Transverse colon (tissue), 4 donors: ENCODE measurements around the gene DNAJC18. TPM values are rescaled to one million over a fixed set of nuclear protein-coding genes. Genes with fewer than 3 reads are reported as not detected.

Experiments
- DNase-seq: peaks from one replicate; pipeline ENCODE4 v3.0.0-alpha.2; 2019
- H3K27ac ChIP-seq, 4 donors: fragments of 200-600 bp; sonication (generic); 2 replicates each; pipeline ENCODE4 v1.5.1; 2016 to 2018; ENCODE audit warnings: inconsistent platforms in 4 of 4
- H3K27me3 ChIP-seq: fragments of 200-600 bp; sonication (generic); 2 replicates; pipeline ENCODE4 v1.5.1; 2017; ENCODE audit warnings: inconsistent platforms
- H3K36me3 ChIP-seq, 4 donors: fragments of 200-600 bp; sonication (generic); 2 replicates each; pipeline ENCODE4 v1.5.1; 2017 to 2019; ENCODE audit warnings: inconsistent platforms in 4 of 4
- H3K4me1 ChIP-seq, 4 donors: fragments of 200-600 bp; sonication (generic); 2 replicates each; pipeline ENCODE4 v1.5.1; 2017 to 2020; ENCODE audit warnings: inconsistent platforms in 4 of 4
- H3K4me3 ChIP-seq, 4 donors: fragments of 200-600 bp; sonication (generic); 1 replicate in 1 of 4; 2 replicates in 3 of 4; pipeline versions ENCODE4 v1.5.1 to v1.6.1; 2017 to 2019; ENCODE audit warnings: inconsistent platforms in 4 of 4
- H3K9me3 ChIP-seq, 2 donors: fragments of 200-600 bp; sonication (generic); 2 replicates each; pipeline ENCODE4 v1.5.1; 2017 to 2019; ENCODE audit warnings: inconsistent platforms in 2 of 2
- EP300 ChIP-seq: sonication (generic); formaldehyde crosslinking; IDR thresholded peaks from one replicate; pipeline ENCODE4 v1.6.1; 2017; ENCODE audit warnings: antibody characterized with exemption, low read depth
- POLR2A ChIP-seq: fragments of 450-650 bp; IDR thresholded peaks from one replicate; pipeline ENCODE4 v1.6.1; 2016; ENCODE audit warnings: antibody characterized with exemption, mild to moderate bottlenecking, moderate library complexity
- POLR2AphosphoS5 ChIP-seq, 3 donors: sonication (generic); formaldehyde crosslinking; IDR thresholded peaks; one replicate each; pipeline ENCODE4 v1.6.1; 2016; ENCODE audit warnings: antibody characterized with exemption in 3 of 3
- WGBS, 2 donors: methylation state at CpG; one replicate each; pipeline ENCODE4 v1.1.5; 2018; ENCODE audit warnings: low coverage in 1 of 2; 5-methylcytosine and 5-hydroxymethylcytosine counted together
- in situ Hi-C, 4 donors: fragments of 200-750 bp; cut with MboI; loops; one replicate each; pipeline versions ENCODE4 v1.15.0 to v1.15.1; 2017; ENCODE audit warnings: low sequenced_read_pairs in 3 of 4, low pct_ligation_motif_present in 1 of 4, low pct_unique_long_range_greater_than_20kb in 1 of 4
- intact Hi-C: fragments of 100-400 bp; cut with DNase I; formaldehyde crosslinking; loops from one replicate; pipeline ENCODE4 v1.15.1; 2023; ENCODE audit warnings: low total_unique reads
- total RNA-seq, 4 donors: library from RNA; depleted of rRNA; stranded (reverse); fragments of >200 nt; gene quantifications; one replicate each; pipeline ENCODE4 v1.1.0, GENCODE V29; 2016
- TF ChIP-seq, protein P1 (sequence below), 5 experiments: fragments of 200-600 bp in 3 of 5; fragments of 450-650 bp in 2 of 5; sonication (generic) in 3 of 5; IDR thresholded peaks; 1 replicate in 2 of 5; 2 replicates in 3 of 5; pipeline ENCODE4 v1.5.1; 2016 to 2017; ENCODE audit warnings: antibody characterized with exemption in 5 of 5, inconsistent platforms in 3 of 5, mild to moderate bottlenecking in 2 of 5, moderate library complexity in 1 of 5

The DNAJC18 gene
- total RNA-seq, 4 donors from 2014 or later, result 0.37 to 3.8 (median 3.2) TPM

DNA sequence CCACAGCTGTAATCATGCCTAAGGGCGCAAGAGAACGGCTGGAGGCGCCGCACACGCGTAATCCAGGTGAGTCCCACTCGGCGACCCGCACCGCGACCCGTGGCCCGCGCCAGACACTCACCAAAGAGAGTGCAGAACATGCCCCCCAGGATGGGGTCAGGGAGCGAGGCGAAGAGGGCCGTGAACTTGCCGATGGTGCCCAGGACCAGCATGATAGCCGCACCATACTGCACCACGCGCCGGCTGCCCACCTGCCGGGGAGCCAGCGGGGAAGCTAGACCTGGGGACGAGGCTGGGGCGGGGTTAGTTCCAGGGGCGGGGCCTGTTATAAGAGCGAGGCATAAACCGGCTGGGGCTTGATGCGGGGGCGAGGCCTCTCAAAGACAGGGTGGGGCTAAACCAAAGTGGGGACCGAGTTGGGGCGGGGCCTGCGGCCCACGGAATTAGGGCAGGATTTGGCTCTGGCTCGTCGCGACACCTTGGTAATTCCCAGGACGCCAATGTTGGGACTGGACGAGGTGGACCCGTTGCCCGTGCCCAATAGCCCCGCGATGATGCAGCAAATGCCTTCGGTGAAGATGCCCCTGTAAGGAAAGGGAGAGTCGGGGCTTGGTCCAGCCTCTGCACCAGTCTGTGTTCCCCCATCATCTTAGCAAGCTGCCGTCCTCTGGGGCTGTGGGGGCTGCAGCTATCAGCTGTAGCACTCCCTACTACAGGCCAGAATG lies 61.1 kb downstream of the DNAJC18 start:
- TF ChIP-seq, protein P1, sequence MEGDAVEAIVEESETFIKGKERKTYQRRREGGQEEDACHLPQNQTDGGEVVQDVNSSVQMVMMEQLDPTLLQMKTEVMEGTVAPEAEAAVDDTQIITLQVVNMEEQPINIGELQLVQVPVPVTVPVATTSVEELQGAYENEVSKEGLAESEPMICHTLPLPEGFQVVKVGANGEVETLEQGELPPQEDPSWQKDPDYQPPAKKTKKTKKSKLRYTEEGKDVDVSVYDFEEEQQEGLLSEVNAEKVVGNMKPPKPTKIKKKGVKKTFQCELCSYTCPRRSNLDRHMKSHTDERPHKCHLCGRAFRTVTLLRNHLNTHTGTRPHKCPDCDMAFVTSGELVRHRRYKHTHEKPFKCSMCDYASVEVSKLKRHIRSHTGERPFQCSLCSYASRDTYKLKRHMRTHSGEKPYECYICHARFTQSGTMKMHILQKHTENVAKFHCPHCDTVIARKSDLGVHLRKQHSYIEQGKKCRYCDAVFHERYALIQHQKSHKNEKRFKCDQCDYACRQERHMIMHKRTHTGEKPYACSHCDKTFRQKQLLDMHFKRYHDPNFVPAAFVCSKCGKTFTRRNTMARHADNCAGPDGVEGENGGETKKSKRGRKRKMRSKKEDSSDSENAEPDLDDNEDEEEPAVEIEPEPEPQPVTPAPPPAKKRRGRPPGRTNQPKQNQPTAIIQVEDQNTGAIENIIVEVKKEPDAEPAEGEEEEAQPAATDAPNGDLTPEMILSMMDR (IDR thresholded peaks at IDR 0.05), result no peak
- TF ChIP-seq POLR2A (no peak), POLR2AphosphoS5 (IDR thresholded peaks at IDR 0.05) (no peak), EP300 (no peak)
- intact Hi-C loops, result no loop called here
- Histone ChIP-seq H3K4me1 (peaks cover 18 to 26% (median 25%) of the 10 kb centered on the region in 4 donors), H3K36me3 (no peaks in the 10 kb centered on the region), H3K4me3 (no peak overlapping the region), H3K9me3 (no peaks in the 10 kb centered on the region), H3K27me3 (no peaks in the 10 kb centered on the region), H3K27ac (no peak overlapping the region)
- DNase-seq, result peak; percentile 8
- WGBS, 2 donors, result 84 to 94% methylated on average over 7 to 47 of the region's 47 CpGs
- in situ Hi-C loops, result no loop called here

GRCh38 chr5:139377226-139377625 lies 62.1 kb downstream of the DNAJC18 start:
- Histone ChIP-seq H3K27me3 (no peaks in the 10 kb centered on the region), H3K4me3 (no peak overlapping the region), H3K9me3 (no peaks in the 10 kb centered on the region), H3K27ac (no peak overlapping the region), H3K36me3 (no peaks in the 10 kb centered on the region), H3K4me1 (peaks cover 16 to 25% (median 22%) of the 10 kb centered on the region in 4 donors)
- in situ Hi-C loops, result no loop called here
- TF ChIP-seq, protein P1 (IDR thresholded peaks at IDR 0.05), result no peak
- no peak for TF ChIP-seq POLR2AphosphoS5 (IDR thresholded peaks at IDR 0.05)
- 93% methylated on average over 3 of the region's 3 CpGs; no CpG with 5 or more reads in 1 of the 2 donors for WGBS, 2 donors
- peak; percentile 1 for DNase-seq
- intact Hi-C loops, result no loop called here

DNA sequence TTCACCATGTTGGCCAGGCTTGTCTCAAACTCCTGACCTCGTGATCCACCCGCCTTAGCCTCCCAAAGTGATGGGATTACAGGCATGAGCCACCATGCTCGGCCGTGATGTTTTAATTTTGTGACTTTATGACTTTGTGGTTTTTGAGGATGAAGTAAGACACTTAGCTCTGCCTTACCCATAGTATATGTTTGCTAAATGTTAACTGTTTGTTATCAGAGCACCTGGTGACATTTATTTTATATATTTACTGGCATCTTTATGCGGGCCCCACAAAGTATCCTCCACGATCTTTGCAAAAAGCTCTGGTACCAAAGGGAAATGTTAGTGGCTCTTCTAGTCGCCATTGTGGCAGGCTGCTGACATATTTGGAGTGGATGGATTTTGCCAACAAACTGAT lies 63.0 kb downstream of the DNAJC18 start:
- in situ Hi-C loops (no loop called here), intact Hi-C loops (no loop called here)
- no peak for DNase-seq
- Histone ChIP-seq H3K36me3 (no peaks in the 10 kb centered on the region), H3K9me3 (no peaks in the 10 kb centered on the region), H3K4me3 (no peak overlapping the region), H3K27me3 (no peaks in the 10 kb centered on the region), H3K27ac (no peak overlapping the region), H3K4me1 (peaks cover 16 to 18% (median 17%) of the 10 kb centered on the region in 4 donors)
- 85 to 94% methylated on average over 4 to 7 of the region's 7 CpGs for WGBS, 2 donors
- no peak for TF ChIP-seq POLR2A
- TF ChIP-seq EP300, result no peak
- TF ChIP-seq, protein P1 (IDR thresholded peaks at IDR 0.05), result no peak
- TF ChIP-seq POLR2AphosphoS5 (IDR thresholded peaks at IDR 0.05), result no peak

DNA sequence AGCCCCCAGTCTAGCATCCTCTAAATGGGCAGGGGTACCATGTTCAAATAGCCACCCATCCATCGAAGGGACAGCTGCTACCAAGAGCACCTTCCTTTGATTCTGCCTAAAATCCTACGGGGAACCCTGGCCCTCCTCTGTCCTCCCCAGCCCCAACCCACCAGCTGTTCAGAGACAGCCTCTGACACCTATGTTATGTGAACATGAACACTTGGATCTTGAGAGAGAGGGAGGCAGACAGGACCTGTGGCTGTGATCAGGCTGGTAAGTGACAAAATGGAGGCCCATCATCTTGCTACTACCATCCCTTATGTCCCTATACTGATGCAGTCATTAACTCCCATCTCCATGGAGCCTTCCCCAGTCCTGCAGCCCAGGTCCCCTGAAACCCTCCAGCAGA lies 64.4 kb downstream of the DNAJC18 start:
- H3K4me3 ChIP-seq, result no peak overlapping the region
- H3K36me3 ChIP-seq, result peaks cover 0 to under 1% (median 0%) of the 10 kb centered on the region in 4 donors
- H3K27me3 ChIP-seq, result no peaks in the 10 kb centered on the region
- H3K9me3 ChIP-seq, result no peaks in the 10 kb centered on the region
- H3K4me1 ChIP-seq, result peaks cover 16 to 18% (median 17%) of the 10 kb centered on the region in 4 donors
- WGBS, 2 donors, result 93% methylated on average over 2 of the region's 2 CpGs; no CpG with 5 or more reads in 1 of the 2 donors
- in situ Hi-C loops (no loop called here), intact Hi-C loops (no loop called here)
- no peak for DNase-seq
- H3K27ac ChIP-seq, result peak overlapping the region in 1 of 4 donors; percentile 83
- TF ChIP-seq POLR2AphosphoS5 (IDR thresholded peaks at IDR 0.05), result no peak
- no peak for TF ChIP-seq POLR2A
- no peak for TF ChIP-seq EP300
- TF ChIP-seq, protein P1 (IDR thresholded peaks at IDR 0.05), result no peak
